KMS-11 (cell line): ENCODE results near the gene HHATL.

Experiments
- H2AFZ ChIP-seq: fragments of 200-600 bp; sonication (generic); 2 replicates; pipeline ENCODE4 v1.6.1; 2016; ENCODE audit warnings: antibody characterized with exemption, mixed run types, low read depth
- H3K27ac ChIP-seq: fragments of 200-600 bp; sonication (generic); 2 replicates; pipeline ENCODE4 v1.6.1; 2016; ENCODE audit warnings: mild to moderate bottlenecking, mixed run types
- H3K27me3 ChIP-seq: fragments of 200-600 bp; sonication (generic); 2 replicates; pipeline ENCODE4 v1.6.1; 2017; ENCODE audit warnings: mild to moderate bottlenecking, low read depth, mixed run types, moderate library complexity; ENCODE audit not compliant: insufficient read depth
- H3K36me3 ChIP-seq: fragments of 200-600 bp; sonication (generic); 2 replicates; pipeline ENCODE4 v1.6.1; 2017; ENCODE audit warnings: mild to moderate bottlenecking, mixed run types; ENCODE audit not compliant: insufficient read depth
- H3K4me1 ChIP-seq: fragments of 200-600 bp; sonication (generic); 2 replicates; pipeline ENCODE4 v1.6.1; 2016; ENCODE audit warnings: mild to moderate bottlenecking, low read depth, mixed run types; ENCODE audit not compliant: poor library complexity, severe bottlenecking
- H3K4me2 ChIP-seq: fragments of 200-600 bp; sonication (generic); 2 replicates; pipeline ENCODE4 v1.7.0; 2016; ENCODE audit warnings: mild to moderate bottlenecking, mixed run types
- H3K4me3 ChIP-seq: fragments of 200-600 bp; sonication (generic); IDR thresholded peaks from 2 replicates; pipeline ENCODE4 v1.6.1; 2017; ENCODE audit warnings: low read depth, low read length, mixed read lengths; ENCODE audit not compliant: insufficient read depth
- H3K79me2 ChIP-seq: fragments of 200-600 bp; sonication (generic); 2 replicates; pipeline ENCODE4 v1.6.1; 2016; ENCODE audit warnings: low read depth, mixed run types; ENCODE audit not compliant: insufficient read depth
- H3K9ac ChIP-seq: fragments of 200-600 bp; sonication (generic); 2 replicates; pipeline ENCODE4 v1.6.1; 2016; ENCODE audit warnings: mild to moderate bottlenecking, mixed run types
- H4K20me1 ChIP-seq: fragments of 200-600 bp; sonication (generic); 2 replicates; pipeline ENCODE4 v1.6.1; 2016; ENCODE audit warnings: mild to moderate bottlenecking, mixed run types; ENCODE audit not compliant: insufficient read depth
- CTCF ChIP-seq: fragments of 200-600 bp; sonication (generic); conservative IDR thresholded peaks from 2 replicates; pipeline ENCODE4 v1.6.1; 2017; ENCODE audit warnings: low read depth, mild to moderate bottlenecking, antibody characterized with exemption, low read length, moderate library complexity, mixed read lengths

HHATL gene

GRCh38 chr3:42749025-42749752 lies 46.6 kb upstream of the HHATL start:
- Histone ChIP-seq H3K4me1 (no peaks in the 10 kb centered on the region), H3K27ac (no peak overlapping the region), H3K4me3 (no peak overlapping the region), H3K36me3 (no peaks in the 10 kb centered on the region), H3K9ac (no peak overlapping the region), H2AFZ (no peak overlapping the region), H4K20me1 (no peaks in the 10 kb centered on the region), H3K27me3 (no peaks in the 10 kb centered on the region), H3K4me2 (no peak overlapping the region), H3K79me2 (no peaks in the 10 kb centered on the region)
- no peak for TF ChIP-seq CTCF

DNA sequence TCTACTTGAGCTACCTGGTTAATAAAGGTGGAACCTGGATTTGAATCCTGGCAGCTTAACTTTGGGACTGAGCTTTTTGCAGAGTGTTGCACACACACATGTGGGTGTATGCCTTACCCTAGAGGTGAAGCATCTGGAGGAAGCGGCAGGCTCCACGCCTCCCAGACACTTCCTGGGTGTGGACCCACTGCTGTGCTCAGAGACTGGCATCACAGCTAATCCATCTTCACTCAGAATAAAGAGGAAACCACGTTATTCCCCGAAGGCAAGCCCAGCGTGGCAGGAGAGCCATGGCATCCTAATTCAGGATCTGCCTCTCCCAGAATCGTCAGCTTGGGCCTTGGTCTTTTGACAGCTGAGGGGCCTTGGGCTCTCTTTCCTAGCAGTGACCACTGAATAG lies 45.0 kb upstream of the HHATL start:
- Histone ChIP-seq H2AFZ (no peak overlapping the region), H3K4me1 (no peaks in the 10 kb centered on the region), H3K9ac (no peak overlapping the region)

DNA sequence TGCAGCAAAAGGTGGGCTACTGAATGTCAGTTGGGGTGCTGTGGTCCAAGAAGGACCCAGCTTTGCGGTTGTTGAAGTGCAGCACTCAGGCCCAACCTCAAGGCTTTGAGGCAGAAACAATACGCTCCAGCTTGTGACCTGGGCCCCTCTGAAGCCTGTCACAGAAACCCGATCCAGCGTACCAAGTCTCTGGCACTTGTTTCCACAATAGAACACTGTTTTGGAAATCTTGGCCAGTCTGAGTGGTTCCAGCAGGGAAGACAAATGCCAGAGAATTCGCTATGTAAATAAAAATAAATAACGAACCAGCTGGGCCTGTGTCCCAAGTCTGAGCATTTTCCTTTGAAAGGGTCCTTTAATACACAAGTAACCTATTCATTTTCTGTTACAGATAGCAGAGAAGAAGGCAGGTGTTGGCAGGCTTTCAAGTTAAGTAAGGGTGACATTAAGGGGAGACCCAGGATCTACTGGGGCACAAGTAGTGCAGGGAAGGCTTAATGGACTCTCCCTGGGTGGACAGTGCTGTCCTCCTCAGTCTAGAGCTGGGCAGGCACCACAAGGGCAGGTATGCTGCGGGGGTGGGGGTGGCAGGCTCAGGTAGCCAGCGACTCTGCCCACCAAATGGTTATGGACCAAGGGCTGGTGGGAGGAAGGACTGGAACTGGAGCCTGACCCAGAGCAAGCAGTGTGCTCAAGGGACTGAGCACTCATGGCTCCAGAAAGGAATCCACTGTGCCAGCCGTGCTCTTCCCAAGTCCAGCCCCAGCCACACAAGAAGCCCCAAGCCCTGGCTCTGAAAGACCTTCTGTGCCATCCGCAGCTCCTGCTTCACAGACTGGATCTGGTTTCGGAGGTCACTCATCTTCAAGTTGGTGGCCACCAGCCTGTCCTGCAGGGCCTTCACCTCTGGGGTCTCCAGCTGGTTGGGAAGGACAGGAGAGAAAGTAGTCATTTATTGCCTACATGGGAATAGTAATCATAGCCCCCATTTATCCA lies 44.2 kb upstream of the HHATL start:
- Histone ChIP-seq H3K27ac (no peak overlapping the region), H3K4me1 (no peaks in the 10 kb centered on the region), H3K4me2 (no peak overlapping the region), H3K27me3 (no peaks in the 10 kb centered on the region), H2AFZ (no peak overlapping the region), H3K79me2 (no peaks in the 10 kb centered on the region), H3K9ac (no peak overlapping the region), H3K36me3 (no peaks in the 10 kb centered on the region), H4K20me1 (no peaks in the 10 kb centered on the region), H3K4me3 (no peak overlapping the region)
- TF ChIP-seq CTCF: no peak

More for the DNA sequence above, 45.0 kb upstream of the HHATL start:
- Histone ChIP-seq H3K4me2 (no peak overlapping the region), H3K79me2 (no peaks in the 10 kb centered on the region), H3K27me3 (no peaks in the 10 kb centered on the region), H4K20me1 (no peaks in the 10 kb centered on the region), H3K4me3 (no peak overlapping the region), H3K36me3 (no peaks in the 10 kb centered on the region), H3K27ac (no peak overlapping the region)
- no peak for TF ChIP-seq CTCF

GRCh38 chr3:42745776-42746454 lies 43.3 kb upstream of the HHATL start:
- H3K4me3 ChIP-seq: no peak overlapping the region
- no peaks in the 10 kb centered on the region for H3K27me3 ChIP-seq
- H3K4me2 ChIP-seq: no peak overlapping the region
- no peak overlapping the region for H2AFZ ChIP-seq
- no peaks in the 10 kb centered on the region for H4K20me1 ChIP-seq
- TF ChIP-seq CTCF: no peak
- H3K36me3 ChIP-seq: no peaks in the 10 kb centered on the region
- H3K27ac ChIP-seq: no peak overlapping the region
- H3K79me2 ChIP-seq: no peaks in the 10 kb centered on the region
- no peaks in the 10 kb centered on the region for H3K4me1 ChIP-seq
- H3K9ac ChIP-seq: no peak overlapping the region
